ENCODE measurements around the gene TBC1D26. TPM values are rescaled to one million over a fixed set of nuclear protein-coding genes. Genes with fewer than 3 reads are reported as not detected.
"Not testable (repeated sequence)": the region's sequence is repeated elsewhere in the genome, so short reads cannot be mapped to it uniquely, and the experiment has no call there.

TBC1D26 gene
- total RNA-seq, 1 experiment from 2014 or later = not detected

- no peak for DNase-seq (ENCODE audit: low read depth)
- in situ Hi-C loops (cut with HindIII; ENCODE audit: low pct_unique_long_range_greater_than_20kb, low sequenced_read_pairs) = no loop called here
Measured at GRCh38 chr17:15741624-15742023, 9.5 kb downstream of the TBC1D26 start.

GRCh38 chr17:15742051-15742795 lies 10.1 kb downstream of the TBC1D26 start:
- no peak for DNase-seq (ENCODE audit: low read depth)
- in situ Hi-C loops (cut with HindIII; ENCODE audit: low pct_unique_long_range_greater_than_20kb, low sequenced_read_pairs) = no loop called here

- no peak for DNase-seq (ENCODE audit: low read depth)
- in situ Hi-C loops (cut with HindIII; ENCODE audit: low pct_unique_long_range_greater_than_20kb, low sequenced_read_pairs) = no loop called here
Measured at GRCh38 chr17:15742921-15743320, 10.8 kb downstream of the TBC1D26 start.

- DNase-seq (ENCODE audit: low read depth) = no peak
- in situ Hi-C loops (cut with HindIII; ENCODE audit: low pct_unique_long_range_greater_than_20kb, low sequenced_read_pairs) = no loop called here
Measured at GRCh38 chr17:15744074-15744676, 12.1 kb downstream of the TBC1D26 start.

GRCh38 chr17:15744885-15745284 lies 12.8 kb downstream of the TBC1D26 start:
- no peak for DNase-seq (ENCODE audit: low read depth)
- in situ Hi-C loops (cut with HindIII; ENCODE audit: low pct_unique_long_range_greater_than_20kb, low sequenced_read_pairs) = no loop called here

- in situ Hi-C loops (cut with HindIII; ENCODE audit: low pct_unique_long_range_greater_than_20kb, low sequenced_read_pairs); DNase-seq (ENCODE audit: low read depth): not testable (repeated sequence)
Measured at GRCh38 chr17:15749403-15749802, 17.3 kb downstream of the TBC1D26 start.

- in situ Hi-C loops (cut with HindIII; ENCODE audit: low pct_unique_long_range_greater_than_20kb, low sequenced_read_pairs); DNase-seq (ENCODE audit: low read depth): not testable (repeated sequence)
Measured at GRCh38 chr17:15768865-15769533, 36.9 kb downstream of the TBC1D26 start.

- in situ Hi-C loops (cut with HindIII; ENCODE audit: low pct_unique_long_range_greater_than_20kb, low sequenced_read_pairs); DNase-seq (ENCODE audit: low read depth): not testable (repeated sequence)
Measured at GRCh38 chr17:15770679-15771078, 38.6 kb downstream of the TBC1D26 start.

GRCh38 chr17:15776871-15777270 lies 44.8 kb downstream of the TBC1D26 start:
- in situ Hi-C loops (cut with HindIII; ENCODE audit: low pct_unique_long_range_greater_than_20kb, low sequenced_read_pairs) = no loop called here
- DNase-seq (ENCODE audit: low read depth) = no peak

GRCh38 chr17:15777297-15777696 lies 45.2 kb downstream of the TBC1D26 start:
- in situ Hi-C loops (cut with HindIII; ENCODE audit: low pct_unique_long_range_greater_than_20kb, low sequenced_read_pairs) = no loop called here
- no peak for DNase-seq (ENCODE audit: low read depth)

- DNase-seq (ENCODE audit: low read depth) = no peak
- in situ Hi-C loops (cut with HindIII; ENCODE audit: low pct_unique_long_range_greater_than_20kb, low sequenced_read_pairs) = no loop called here
Measured at GRCh38 chr17:15777717-15778116, 45.6 kb downstream of the TBC1D26 start.

- in situ Hi-C loops (cut with HindIII; ENCODE audit: low pct_unique_long_range_greater_than_20kb, low sequenced_read_pairs) = no loop called here
- DNase-seq (ENCODE audit: low read depth) = no peak
Measured at GRCh38 chr17:15779119-15779518, 47.0 kb downstream of the TBC1D26 start.

GRCh38 chr17:15780188-15780587 lies 48.1 kb downstream of the TBC1D26 start:
- no peak for DNase-seq (ENCODE audit: low read depth)
- in situ Hi-C loops (cut with HindIII; ENCODE audit: low pct_unique_long_range_greater_than_20kb, low sequenced_read_pairs) = no loop called here

GRCh38 chr17:15782866-15783265 lies 50.8 kb downstream of the TBC1D26 start:
- no peak for DNase-seq (ENCODE audit: low read depth)

GRCh38 chr17:15783461-15783860 lies 51.4 kb downstream of the TBC1D26 start:
- in situ Hi-C loops (cut with HindIII; ENCODE audit: low pct_unique_long_range_greater_than_20kb, low sequenced_read_pairs) = no loop called here

More at GRCh38 chr17:15782866-15783265, 50.8 kb downstream of the TBC1D26 start:
- in situ Hi-C loops (cut with HindIII; ENCODE audit: low pct_unique_long_range_greater_than_20kb, low sequenced_read_pairs) = no loop called here

GRCh38 chr17:15784351-15784750 lies 52.3 kb downstream of the TBC1D26 start:
- not testable (repeated sequence) for DNase-seq (ENCODE audit: low read depth)

More at GRCh38 chr17:15783461-15783860, 51.4 kb downstream of the TBC1D26 start:
- DNase-seq (ENCODE audit: low read depth) = no peak

GRCh38 chr17:15787363-15788075 lies 55.4 kb downstream of the TBC1D26 start:
- DNase-seq (ENCODE audit: low read depth); in situ Hi-C loops (cut with HindIII; ENCODE audit: low pct_unique_long_range_greater_than_20kb, low sequenced_read_pairs): not testable (repeated sequence)

More at GRCh38 chr17:15784351-15784750, 52.3 kb downstream of the TBC1D26 start:
- in situ Hi-C loops (cut with HindIII; ENCODE audit: low pct_unique_long_range_greater_than_20kb, low sequenced_read_pairs) = not testable (repeated sequence)

- DNase-seq (ENCODE audit: low read depth); in situ Hi-C loops (cut with HindIII; ENCODE audit: low pct_unique_long_range_greater_than_20kb, low sequenced_read_pairs): not testable (repeated sequence)
Measured at GRCh38 chr17:15788365-15788764, 56.3 kb downstream of the TBC1D26 start.

All from Caki2 (cell line).